HG02759 (cell line): ENCODE measurements around the gene S1PR2.
A peak's percentile ranks its signal among the peaks of the same experiment; 100 is the strongest.

ENCODE experiments used
- ATAC-seq: cut with Tn5 transposase; IDR thresholded peaks from one replicate; pipeline ENCODE4 v1.9.1; 2021; ENCODE audit warnings: mild to moderate bottlenecking, moderate library complexity; ENCODE audit not compliant: unreplicated experiment

Gene S1PR2, protein sequence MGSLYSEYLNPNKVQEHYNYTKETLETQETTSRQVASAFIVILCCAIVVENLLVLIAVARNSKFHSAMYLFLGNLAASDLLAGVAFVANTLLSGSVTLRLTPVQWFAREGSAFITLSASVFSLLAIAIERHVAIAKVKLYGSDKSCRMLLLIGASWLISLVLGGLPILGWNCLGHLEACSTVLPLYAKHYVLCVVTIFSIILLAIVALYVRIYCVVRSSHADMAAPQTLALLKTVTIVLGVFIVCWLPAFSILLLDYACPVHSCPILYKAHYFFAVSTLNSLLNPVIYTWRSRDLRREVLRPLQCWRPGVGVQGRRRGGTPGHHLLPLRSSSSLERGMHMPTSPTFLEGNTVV

DNA sequence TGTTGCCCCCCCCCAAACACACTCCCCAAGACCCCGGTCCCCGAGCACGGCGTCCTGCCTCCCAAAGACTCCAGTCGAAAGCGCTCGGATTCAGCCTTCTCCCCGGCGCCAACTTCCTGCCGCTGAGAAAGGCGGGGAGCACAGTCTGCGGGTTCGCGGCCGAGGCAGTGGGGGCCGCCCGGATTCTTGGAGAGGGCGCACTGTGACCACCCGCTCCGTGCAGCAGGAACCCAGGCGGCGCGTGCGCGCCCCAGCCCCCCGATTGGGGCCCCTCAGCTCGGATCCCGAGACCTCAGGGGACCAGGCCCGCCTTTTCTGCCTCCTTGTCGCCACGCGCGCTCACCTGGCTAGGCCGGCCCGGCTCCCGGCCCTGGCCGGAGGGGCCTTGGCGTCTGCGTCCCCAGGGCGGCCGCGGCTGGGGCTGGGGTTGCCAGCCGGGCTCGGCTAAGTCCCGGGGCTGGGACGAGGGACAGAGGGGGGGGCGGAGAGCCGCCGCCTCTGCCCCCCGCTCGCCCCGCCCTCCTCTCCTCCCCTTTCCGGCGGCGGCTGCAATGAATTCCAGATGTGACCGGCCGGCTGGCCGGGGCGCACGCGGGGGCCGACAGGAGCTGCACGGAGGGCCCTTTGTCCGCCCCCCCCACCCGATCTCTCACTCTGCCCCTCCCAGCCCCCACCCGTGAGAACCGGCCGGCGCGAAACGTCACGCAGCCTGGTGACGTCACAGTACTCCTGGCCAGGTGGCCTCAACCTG is at the start of gene S1PR2:
TSS of gene S1PR2 (minus strand) at position 471 of the 751 bp plus-strand sequence. CDS start 6,426 bp downstream, outside the sequence.
- peak; percentile 53 for ATAC-seq

DNA sequence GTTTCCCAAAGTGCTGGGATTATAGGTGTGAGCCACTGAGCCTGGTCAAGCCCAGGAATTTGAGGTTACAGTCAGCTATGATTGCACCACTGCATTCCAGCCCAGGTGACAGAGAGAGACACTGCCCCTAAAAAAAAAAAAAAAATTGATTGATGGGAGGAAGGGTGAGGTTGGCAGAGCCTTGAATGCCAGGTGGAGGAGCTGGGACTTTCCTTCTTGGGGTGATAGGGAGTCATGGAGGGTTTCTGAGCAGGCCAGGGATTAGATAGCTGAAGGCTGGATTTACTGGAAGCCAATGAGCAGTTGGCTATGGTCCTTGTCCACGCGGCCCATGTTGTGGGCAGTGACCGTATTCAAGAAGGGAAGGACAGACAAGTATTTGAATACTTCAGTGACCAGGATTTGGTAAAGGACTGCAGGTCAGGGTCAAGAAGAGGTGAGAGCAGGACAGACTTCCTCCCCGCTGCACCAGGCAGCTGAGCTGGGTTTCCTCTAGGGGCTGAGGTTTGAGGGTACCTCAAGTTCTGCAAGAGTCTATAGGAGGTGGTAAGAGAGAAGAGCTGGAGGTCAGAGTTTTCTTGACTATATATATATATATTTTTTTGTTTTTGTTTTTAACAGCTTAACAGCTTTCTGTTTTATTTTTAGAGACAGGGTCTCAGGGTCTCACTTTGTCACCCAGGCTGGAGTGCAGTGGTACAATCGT is 48.8 kb upstream of the S1PR2 start:
- ATAC-seq, result no peak

GRCh38 chr19:10278935-10279334 is 47.8 kb upstream of the S1PR2 start:
- ATAC-seq, result no peak

DNA sequence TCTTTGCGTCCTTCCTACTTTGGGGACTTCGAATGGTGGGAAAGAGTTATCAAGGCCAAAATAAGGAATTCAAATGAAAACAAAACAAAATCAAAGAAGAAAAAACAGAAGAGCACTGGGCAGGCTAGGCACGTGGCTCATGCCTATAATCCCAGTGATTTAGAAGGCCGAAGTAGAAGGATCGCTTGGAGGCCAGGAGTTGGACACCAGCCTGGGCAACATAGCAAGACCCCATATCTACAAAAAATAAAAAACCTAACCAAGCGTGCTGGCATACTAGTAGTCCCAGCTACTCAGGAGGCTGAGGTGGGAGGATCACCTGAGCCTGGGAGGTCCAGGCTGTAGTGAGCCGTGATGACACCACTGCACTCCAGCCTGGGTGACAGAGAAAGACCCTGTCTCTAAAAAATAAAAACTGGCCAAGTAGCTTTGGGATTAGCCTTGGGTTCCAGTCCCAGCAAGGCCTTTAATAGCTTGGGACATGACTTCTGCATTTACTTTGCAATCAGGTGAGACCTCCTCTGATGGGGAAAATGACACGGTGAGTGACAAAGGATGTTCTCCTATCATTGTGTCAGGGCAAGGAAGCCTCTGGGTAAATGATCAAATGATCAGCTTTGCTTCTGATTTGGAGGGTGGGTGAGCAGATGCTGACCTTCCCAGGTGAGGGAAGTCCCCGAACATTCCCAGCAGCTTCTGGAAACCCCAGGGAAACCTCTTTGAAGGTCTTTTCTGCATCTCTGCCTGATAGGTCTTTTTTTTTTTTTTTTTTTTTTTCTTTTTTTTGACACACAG is 46.9 kb upstream of the S1PR2 start:
- no peak for ATAC-seq

- ATAC-seq, result no peak
Measured at GRCh38 chr19:10274589-10274988, 43.5 kb upstream of the S1PR2 start.

DNA sequence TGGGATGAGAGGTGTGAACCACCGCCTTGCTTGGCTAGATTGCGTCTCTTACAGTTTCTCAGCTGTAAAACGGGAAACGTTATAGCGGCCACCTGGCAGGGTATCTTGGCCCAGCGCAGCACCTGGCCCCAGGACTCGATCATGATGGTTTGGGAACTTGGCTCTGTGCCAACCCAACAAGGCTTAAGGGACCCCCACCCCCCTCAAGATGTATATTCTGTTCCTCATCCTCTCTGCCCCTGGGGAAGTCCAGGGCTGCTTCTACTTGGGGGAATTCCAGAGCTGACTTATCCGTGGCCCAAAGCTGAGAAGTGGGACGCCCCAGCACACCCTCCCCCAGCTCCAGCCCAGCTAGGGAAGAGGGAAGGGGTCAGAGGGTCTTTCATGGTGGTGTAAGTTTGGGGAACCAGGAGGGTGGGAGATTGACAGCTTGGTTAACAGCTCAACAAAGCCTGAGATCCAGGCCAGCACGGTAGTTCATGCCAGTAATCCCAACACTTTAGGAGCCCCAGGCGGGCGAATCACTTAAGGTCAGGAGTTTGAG is 40.5 kb upstream of the S1PR2 start:
- peak; percentile 25 for ATAC-seq

DNA sequence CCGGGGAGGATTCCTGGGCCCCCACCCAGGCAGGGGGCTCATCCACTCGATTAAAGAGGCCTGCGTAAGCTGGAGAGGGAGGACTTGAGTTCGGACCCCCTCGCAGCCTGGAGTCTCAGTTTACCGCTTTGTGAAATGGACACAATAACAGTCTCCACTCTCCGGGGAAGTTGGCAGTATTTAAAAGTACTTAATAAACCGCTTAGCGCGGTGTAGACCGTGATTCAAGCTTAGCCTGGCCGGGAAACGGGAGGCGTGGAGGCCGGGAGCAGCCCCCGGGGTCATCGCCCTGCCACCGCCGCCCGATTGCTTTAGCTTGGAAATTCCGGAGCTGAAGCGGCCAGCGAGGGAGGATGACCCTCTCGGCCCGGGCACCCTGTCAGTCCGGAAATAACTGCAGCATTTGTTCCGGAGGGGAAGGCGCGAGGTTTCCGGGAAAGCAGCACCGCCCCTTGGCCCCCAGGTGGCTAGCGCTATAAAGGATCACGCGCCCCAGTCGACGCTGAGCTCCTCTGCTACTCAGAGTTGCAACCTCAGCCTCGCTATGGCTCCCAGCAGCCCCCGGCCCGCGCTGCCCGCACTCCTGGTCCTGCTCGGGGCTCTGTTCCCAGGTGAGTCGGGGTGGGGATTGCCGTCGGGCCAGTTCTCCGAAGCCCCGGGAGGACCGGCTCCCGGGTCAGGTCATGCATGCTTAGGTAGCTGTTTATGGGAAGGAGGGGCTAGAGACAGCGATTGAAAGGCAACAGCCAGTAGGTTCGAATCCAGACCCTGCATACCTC is 39.7 kb upstream of the S1PR2 start, which contains the start of gene ICAM1:
TSS of gene ICAM1 (plus strand) at position 505 of the 779 bp plus-strand sequence. CDS start at position 545, 40 bp downstream.
- ATAC-seq, result peak; percentile 56

DNA sequence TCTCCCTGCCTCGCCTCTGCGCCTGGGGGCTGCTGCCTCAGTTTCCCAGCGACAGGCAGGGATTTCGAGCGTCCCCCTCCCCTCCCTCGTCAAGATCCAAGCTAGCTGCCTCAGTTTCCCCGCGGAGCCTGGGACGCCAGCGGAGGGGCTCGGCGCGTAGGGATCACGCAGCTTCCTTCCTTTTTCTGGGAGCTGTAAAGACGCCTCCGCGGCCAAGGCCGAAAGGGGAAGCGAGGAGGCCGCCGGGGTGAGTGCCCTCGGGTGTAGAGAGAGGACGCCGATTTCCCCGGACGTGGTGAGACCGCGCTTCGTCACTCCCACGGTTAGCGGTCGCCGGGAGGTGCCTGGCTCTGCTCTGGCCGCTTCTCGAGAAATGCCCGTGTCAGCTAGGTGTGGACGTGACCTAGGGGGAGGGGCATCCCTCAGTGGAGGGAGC is 39.1 kb upstream of the S1PR2 start:
- peak; percentile 42 for ATAC-seq

DNA sequence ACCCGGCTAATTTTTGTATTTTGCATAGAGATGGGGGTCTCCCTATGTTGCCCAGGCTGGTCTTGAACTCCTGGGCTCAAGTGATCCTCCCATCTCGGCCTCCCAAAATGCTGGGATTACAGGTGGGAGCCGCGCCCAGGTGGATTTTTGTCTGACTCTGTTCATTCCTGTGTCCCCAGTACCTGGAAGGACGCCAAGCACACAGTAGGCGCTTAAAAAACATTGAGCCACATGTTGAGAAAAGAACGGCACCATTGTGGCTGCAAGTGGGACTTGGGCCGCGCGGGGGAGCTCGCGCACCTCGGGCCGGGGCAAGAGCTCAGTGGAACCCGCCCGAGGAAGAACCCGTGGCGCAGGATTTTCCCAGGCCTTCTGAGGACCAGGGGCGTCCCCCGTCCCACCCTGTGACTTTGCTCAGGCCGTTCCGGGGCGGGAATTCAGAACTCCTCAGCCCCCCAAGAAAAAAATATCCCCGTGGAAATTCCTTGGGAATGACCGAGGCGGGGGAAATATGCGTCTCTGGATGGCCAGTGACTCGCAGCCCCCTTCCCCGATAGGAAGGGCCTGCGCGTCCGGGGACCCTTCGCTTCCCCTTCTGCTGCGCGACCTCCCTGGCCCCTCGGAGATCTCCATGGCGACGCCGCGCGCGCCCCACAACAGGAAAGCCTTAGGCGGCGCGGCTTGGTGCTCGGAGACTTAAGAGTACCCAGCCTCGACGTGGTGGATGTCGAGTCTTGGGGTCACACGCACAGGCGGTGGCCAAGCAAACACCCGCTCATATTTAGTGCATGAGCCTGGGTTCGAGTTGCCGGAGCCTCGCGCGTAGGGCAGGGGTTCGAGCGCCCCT is 38.4 kb upstream of the S1PR2 start:
- peak; percentile 41 for ATAC-seq

- ATAC-seq, result no peak
Measured at GRCh38 chr19:10268071-10268470, 36.9 kb upstream of the S1PR2 start.

DNA sequence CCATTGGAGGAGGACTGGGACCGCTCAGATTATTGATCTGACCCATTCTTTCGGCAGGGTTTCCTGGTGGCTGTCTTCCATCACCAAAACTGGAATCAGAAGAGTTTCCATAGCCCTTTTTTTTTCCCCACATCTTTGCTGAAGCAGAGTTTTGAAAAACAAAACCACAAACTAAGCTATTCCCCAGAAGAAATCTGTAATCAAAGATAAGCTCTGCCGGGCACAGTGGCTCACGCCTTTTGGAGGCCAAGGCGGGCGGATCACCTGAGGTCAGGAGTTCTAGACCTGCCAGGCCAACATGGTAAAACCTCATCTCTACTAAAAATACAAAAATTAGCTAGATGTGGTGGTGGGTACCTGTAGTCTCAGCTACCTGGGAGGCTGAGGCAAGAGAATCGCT is 35.6 kb upstream of the S1PR2 start:
- no peak for ATAC-seq

- ATAC-seq, result no peak
Measured at GRCh38 chr19:10262771-10263170, 31.6 kb upstream of the S1PR2 start.

- ATAC-seq, result no peak
Measured at GRCh38 chr19:10260141-10260584, 29.0 kb upstream of the S1PR2 start.

DNA sequence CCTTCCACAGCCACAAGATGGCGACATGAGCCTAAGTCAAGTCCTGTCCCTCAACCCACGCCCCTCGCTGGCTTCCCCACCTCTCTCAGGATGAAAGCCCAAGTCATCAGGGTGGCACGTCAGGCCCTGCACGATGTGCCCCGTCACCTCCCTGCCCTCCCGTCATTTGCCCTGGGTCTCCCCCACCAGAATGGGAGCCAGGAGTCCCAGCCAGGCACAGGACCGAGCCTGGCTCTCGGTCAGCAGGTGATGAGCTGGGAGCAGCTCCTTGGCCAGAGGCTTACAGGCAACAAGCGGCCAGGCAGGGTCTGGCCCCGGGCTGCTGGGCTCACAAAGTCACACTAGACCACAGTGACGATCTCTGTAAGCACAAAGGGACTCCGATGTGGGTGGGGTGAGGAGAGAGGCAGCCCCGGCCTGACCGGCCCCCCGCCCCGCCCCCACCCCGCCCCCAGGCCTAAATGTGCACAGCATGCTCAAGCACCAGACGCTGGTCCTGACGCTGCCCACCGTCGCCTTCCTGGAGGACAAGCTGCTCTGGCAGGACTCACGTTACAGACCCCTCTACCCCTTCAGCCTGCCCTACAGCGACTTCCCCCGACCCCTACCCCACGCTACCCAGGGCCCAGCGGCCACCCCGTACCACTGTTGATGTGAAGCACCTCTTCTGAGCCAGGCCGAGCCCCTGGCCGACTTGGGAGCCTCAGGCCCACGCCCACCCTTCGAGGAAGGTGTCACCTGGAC is 28.2 kb upstream of the S1PR2 start:
- peak; percentile 43 for ATAC-seq

- no peak for ATAC-seq
Measured at GRCh38 chr19:10258080-10258710, 27.1 kb upstream of the S1PR2 start.

- no peak for ATAC-seq
Measured at GRCh38 chr19:10256970-10257615, 26.0 kb upstream of the S1PR2 start.

DNA sequence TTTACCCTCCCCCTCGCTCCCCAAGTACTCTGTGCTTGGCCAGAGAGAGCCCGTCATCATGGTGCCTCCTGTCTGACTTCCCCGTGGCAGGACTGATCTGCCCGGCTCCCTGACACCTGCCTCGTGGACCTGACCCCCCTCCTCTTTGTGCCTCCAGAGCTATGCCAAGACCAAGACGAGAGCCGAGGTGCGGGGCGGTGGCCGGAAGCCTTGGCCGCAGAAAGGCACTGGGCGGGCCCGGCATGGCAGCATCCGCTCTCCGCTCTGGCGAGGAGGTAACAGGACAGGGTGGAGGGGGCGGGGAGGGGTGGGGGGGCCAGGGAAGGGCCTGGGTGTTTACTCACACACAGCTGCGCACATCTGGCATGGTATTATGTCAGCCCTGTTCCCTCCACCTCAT is 25.4 kb upstream of the S1PR2 start:
- ATAC-seq, result no peak
